Motor neuron (in vitro differentiated cells): Measurements from ENCODE around the gene SRXN1. TPM values are rescaled to one million over a fixed set of nuclear protein-coding genes. Genes with fewer than 3 reads are reported as not detected.

ENCODE experiments used
- ATAC-seq, 8 experiments: fragments of 200-7000 bp; cut with Tn5 transposase; replicated peaks in 6 of 8; 2 replicates each; pipeline ENCODE4 v1.8.0; 2021; ENCODE audit warnings: mild to moderate bottlenecking in 8 of 8, moderate library complexity in 8 of 8
- H3K27ac ChIP-seq, 2 donors: fragments of 250-450 bp; sonication (Bioruptor Pico); 2 replicates each; pipeline ENCODE4 v1.9.0; 2021; ENCODE audit warnings: antibody characterized with exemption in 2 of 2, mild to moderate bottlenecking in 2 of 2, moderate library complexity in 1 of 2
- H3K4me1 ChIP-seq, 2 donors: fragments of 250-450 bp; sonication (Bioruptor Pico); replicated peaks in 1 of 2; 2 replicates each; pipeline ENCODE4 v1.6.1; 2021; ENCODE audit warnings: antibody characterized with exemption in 2 of 2, mild to moderate bottlenecking in 2 of 2, moderate library complexity in 1 of 2
- H3K4me3 ChIP-seq, 5 donors: fragments of 250-450 bp; sonication (Bioruptor Pico); 2 replicates each; pipeline ENCODE4 v1.9.0; 2021; ENCODE audit warnings: antibody characterized with exemption in 5 of 5, mild to moderate bottlenecking in 5 of 5, moderate library complexity in 4 of 5
- WGBS, 10 experiments: fragments of 450-650 bp; shearing (Covaris generic); methylation state at CpG; one replicate each; pipeline ENCODE4 v1.0.0; 2022; 5-methylcytosine and 5-hydroxymethylcytosine counted together
- in situ Hi-C, 9 experiments: fragments of 400-800 bp; cut with MboI; loops; one replicate each; pipeline ENCODE4 v1.15.0; 2021; ENCODE audit warnings: low sequenced_read_pairs in 9 of 9, low pct_unique_long_range_greater_than_20kb in 2 of 9; ENCODE audit not compliant: unreplicated experiment in 9 of 9
- total RNA-seq, 8 experiments: library from RNA; unstranded; fragments of 300-600 nt; gene quantifications; 2 replicates each; pipeline versions ENCODE4 v1.2.3 to v1.2.4, GENCODE V29; 2022

The SRXN1 gene
- total RNA-seq, 8 experiments from 2014 or later: 7.1 to 51.6 (median 16.2) TPM

GRCh38 chr20:662277-663192 lies 9.5 kb upstream of the SRXN1 start:
- 0 to 87% (median 68%) methylated on average over 1 to 6 of the region's 16 CpGs; no CpG with 5 or more reads in 5 of the 10 experiments for WGBS, 10 experiments
- peaks cover 15 to 24% of the 10 kb centered on the region in 2 donors for H3K4me1 ChIP-seq
- peak in 4 of 8 experiments; percentile 8 to 27 (median 20) for ATAC-seq
- H3K4me3 ChIP-seq: no peak overlapping the region
- in situ Hi-C loops: no loop called here
- H3K27ac ChIP-seq: no peak overlapping the region

GRCh38 chr20:661474-662270 lies 8.7 kb upstream of the SRXN1 start:
- WGBS, 10 experiments: 25 to 92% (median 36%) methylated on average over 2 to 15 of the region's 29 CpGs; no CpG with 5 or more reads in 5 of the 10 experiments
- H3K4me3 ChIP-seq: no peak overlapping the region
- peak overlapping the region in 1 of 2 donors; percentile 27 for H3K27ac ChIP-seq
- peak; percentile 37 to 74 (median 67) for ATAC-seq
- in situ Hi-C loops: no loop called here
- H3K4me1 ChIP-seq: peaks cover 15 to 20% of the 10 kb centered on the region in 2 donors

GRCh38 chr20:658731-659291 lies 5.8 kb upstream of the SRXN1 start:
- H3K4me3 ChIP-seq: no peak overlapping the region
- ATAC-seq: peak in 1 of 8 experiments; percentile 25
- H3K27ac ChIP-seq: no peak overlapping the region
- in situ Hi-C loops: no loop called here
- WGBS, 10 experiments: 0 to 67% (median 29%) methylated on average over 1 to 5 of the region's 5 CpGs
- peaks cover 15 to 16% of the 10 kb centered on the region in 2 donors for H3K4me1 ChIP-seq

- no peak overlapping the region for H3K27ac ChIP-seq
- H3K4me1 ChIP-seq: peaks cover 15 to 20% of the 10 kb centered on the region in 2 donors
- in situ Hi-C loops: no loop called here
- ATAC-seq: no peak
- no peak overlapping the region for H3K4me3 ChIP-seq
- WGBS, 10 experiments: 0 to 50% (median 40%) methylated on average over 1 to 2 of the region's 2 CpGs; no CpG with 5 or more reads in 5 of the 10 experiments
These were observed 5.2 kb upstream of the SRXN1 start for GRCh38 chr20:658202-658601.

- no peak overlapping the region for H3K4me3 ChIP-seq
- ATAC-seq: no peak
- WGBS, 10 experiments: 48 to 77% (median 65%) methylated on average over 5 to 11 of the region's 11 CpGs; no CpG with 5 or more reads in 2 of the 10 experiments
- no peak overlapping the region for H3K27ac ChIP-seq
- in situ Hi-C loops: no loop called here
- peaks cover 6 to 13% of the 10 kb centered on the region in 2 donors for H3K4me1 ChIP-seq
These were observed 3.0 kb upstream of the SRXN1 start for GRCh38 chr20:655726-656624.

GRCh38 chr20:654417-654750 lies 1.4 kb upstream of the SRXN1 start:
- in situ Hi-C loops: no loop called here
- Histone ChIP-seq H3K4me1 (peaks cover 6 to 13% of the 10 kb centered on the region in 2 donors), H3K4me3 (no peak overlapping the region), H3K27ac (no peak overlapping the region)
- ATAC-seq: no peak
- WGBS, 10 experiments: 87 to 100% (median 90%) methylated on average over 3 of the region's 3 CpGs; no CpG with 5 or more reads in 6 of the 10 experiments

GRCh38 chr20:653590-654416 lies 803 bp upstream of the SRXN1 start:
- in situ Hi-C loops: no loop called here
- WGBS, 10 experiments: 0 to 82% (median 31%) methylated on average over 3 to 15 of the region's 31 CpGs; no CpG with 5 or more reads in 2 of the 10 experiments
- H3K27ac ChIP-seq: no peak overlapping the region
- peak overlapping the region; percentile 36 to 53 (median 41) for H3K4me3 ChIP-seq
- ATAC-seq: peak in 1 of 8 experiments; percentile 2
- peaks cover 6 to 13% of the 10 kb centered on the region in 2 donors for H3K4me1 ChIP-seq

GRCh38 chr20:652615-653109 lies 338 bp downstream of the SRXN1 start:
- H3K4me1 ChIP-seq: peaks cover 6 to 13% of the 10 kb centered on the region in 2 donors
- in situ Hi-C loops: no loop called here
- WGBS, 10 experiments: 0 to 40% (median 0%) methylated on average over 1 to 5 of the region's 36 CpGs; no CpG with 5 or more reads in 3 of the 10 experiments
- peak overlapping the region in 1 of 2 donors; percentile 48 for H3K27ac ChIP-seq
- H3K4me3 ChIP-seq: peak overlapping the region; percentile 36 to 53 (median 41)
- ATAC-seq: peak in 2 of 8 experiments; percentile 34 to 42

GRCh38 chr20:651713-652614 lies 1.0 kb downstream of the SRXN1 start:
- Histone ChIP-seq H3K27ac (no peak overlapping the region), H3K4me1 (peaks cover 6 to 13% of the 10 kb centered on the region in 2 donors), H3K4me3 (peak overlapping the region; percentile 36 to 53 (median 41))
- in situ Hi-C loops: no loop called here
- ATAC-seq: peak in 1 of 8 experiments; percentile 1
- 0 to 90% (median 69%) methylated on average over 2 to 12 of the region's 20 CpGs; no CpG with 5 or more reads in 3 of the 10 experiments for WGBS, 10 experiments

GRCh38 chr20:650954-651353 lies 2.0 kb downstream of the SRXN1 start:
- no peak for ATAC-seq
- Histone ChIP-seq H3K4me1 (peaks cover 9 to 15% of the 10 kb centered on the region in 2 donors), H3K4me3 (no peak overlapping the region), H3K27ac (no peak overlapping the region)
- 20 to 100% (median 89%) methylated on average over 1 to 5 of the region's 5 CpGs; no CpG with 5 or more reads in 1 of the 10 experiments for WGBS, 10 experiments
- in situ Hi-C loops: no loop called here
